GM13977 (cell line): ENCODE data around the gene LTBP1.
"Not testable (repeated sequence)": the region's sequence is repeated elsewhere in the genome, so short reads cannot be mapped to it uniquely, and the experiment has no call there.

Experiments
- DNase-seq: peaks from one replicate; pipeline ENCODE4 v3.0.0; 2012; ENCODE audit warnings: low spot score
- CTCF ChIP-seq: IDR thresholded peaks from 2 replicates; pipeline ENCODE4 v1.5.1; 2012; ENCODE audit warnings: mild to moderate bottlenecking, control low read depth; ENCODE audit not compliant: insufficient read depth; ENCODE audit errors: extremely low read depth, missing control alignments
- in situ Hi-C: fragments of 300-500 bp; cut with MboI; formaldehyde crosslinking; loops from one replicate; pipeline ENCODE4 v1.12.0; 2022; ENCODE audit warnings: low sequenced_read_pairs, low pct_unique_long_range_greater_than_20kb, mixed read lengths, inconsistent platforms; ENCODE audit not compliant: unreplicated experiment

The LTBP1 gene

DNA sequence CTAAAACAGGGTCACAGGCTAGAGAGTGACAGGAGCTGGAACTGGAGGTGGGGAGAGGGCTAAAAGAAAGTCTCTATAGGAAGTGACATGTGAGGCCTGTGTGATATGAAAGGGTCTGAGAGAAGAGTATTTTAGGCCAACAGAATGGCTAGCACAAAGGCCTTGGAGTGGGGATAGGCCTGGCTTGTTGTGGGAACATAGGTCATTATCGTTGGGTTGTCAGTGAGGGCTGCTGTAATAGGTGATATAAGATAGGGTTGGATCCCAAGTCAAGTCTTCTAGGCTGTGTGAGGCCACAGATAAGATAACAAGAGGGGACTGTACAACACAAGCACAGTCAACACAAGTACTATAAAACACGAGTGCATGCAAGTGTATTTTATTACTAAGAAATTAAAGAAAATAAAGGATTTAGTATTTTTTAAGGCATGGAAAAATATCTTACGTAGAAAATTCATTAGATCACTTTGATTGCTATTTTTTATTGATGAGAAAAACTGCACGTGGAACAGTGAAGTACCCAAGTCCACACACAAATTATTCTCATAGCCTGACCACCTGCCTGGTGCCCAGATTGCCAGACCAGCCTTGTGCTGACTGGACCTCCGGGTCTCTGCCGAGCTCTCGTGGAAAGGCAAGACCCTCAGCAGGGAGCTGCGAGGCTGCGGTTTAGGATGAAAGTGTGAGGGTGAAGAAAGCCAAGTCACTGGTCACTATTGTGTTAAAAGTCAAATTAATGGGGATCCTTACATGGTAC lies 14.1 kb downstream of the LTBP1 start:
- no peak for TF ChIP-seq CTCF
- in situ Hi-C loops: no loop called here
- DNase-seq: no peak

DNA sequence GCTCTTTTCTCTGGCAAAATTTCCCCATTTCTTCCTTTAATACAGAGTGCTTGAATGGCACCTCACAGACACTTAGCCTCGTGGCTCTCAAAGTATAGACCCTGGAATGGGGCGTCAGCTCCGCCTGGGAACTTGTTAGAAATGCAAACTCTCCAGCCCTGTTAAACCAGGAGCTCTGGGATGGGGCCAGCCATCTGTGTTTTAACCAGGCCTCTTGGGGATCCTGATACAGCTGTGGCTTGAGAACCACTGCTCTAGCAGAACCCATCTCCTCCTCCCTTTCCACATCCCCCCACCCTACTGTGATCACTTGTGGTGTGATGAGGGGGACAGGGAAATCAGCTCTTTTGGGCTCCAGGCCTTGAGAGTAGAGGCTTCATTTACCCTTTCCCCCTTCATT lies 15.9 kb downstream of the LTBP1 start:
- DNase-seq: no peak
- no peak for TF ChIP-seq CTCF
- in situ Hi-C loops: no loop called here

- no peak for DNase-seq
- TF ChIP-seq CTCF: no peak
- in situ Hi-C loops: no loop called here
Measured at GRCh38 chr2:32963941-32964340, 17.2 kb downstream of the LTBP1 start.

DNA sequence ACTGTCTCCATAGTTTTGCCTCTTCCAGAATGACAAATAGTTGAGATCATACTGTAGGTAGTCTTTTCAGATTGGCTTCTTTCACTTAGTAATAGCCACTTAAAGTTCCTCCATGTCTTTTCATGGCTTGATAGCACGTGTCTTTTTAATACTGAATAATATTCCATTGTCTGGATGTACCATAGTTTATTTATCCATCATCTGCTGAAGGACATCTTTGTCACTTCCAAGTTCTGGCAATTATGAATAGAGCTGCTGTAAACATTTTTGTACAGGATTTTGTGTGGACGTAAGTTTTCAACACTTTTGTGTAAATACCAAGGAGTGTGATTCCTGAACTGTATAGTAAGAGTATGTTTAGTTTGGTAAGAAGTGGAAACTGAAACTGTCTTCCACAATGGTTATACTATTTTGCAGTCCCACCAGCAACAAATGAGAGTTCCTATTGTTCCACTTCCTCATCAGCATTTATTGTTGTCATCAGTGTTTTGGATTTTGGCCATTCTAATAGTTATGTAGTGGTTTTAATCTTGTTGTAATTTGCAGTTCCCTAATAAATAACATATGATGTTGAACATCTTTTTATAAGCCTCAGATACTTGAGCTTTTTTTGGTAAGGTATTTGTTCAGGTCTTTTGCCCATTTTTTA lies 18.9 kb downstream of the LTBP1 start:
- no peak for TF ChIP-seq CTCF
- in situ Hi-C loops: no loop called here
- no peak for DNase-seq

GRCh38 chr2:32969444-32970162 lies 22.9 kb downstream of the LTBP1 start:
- no peak for TF ChIP-seq CTCF
- in situ Hi-C loops: no loop called here
- no peak for DNase-seq

- in situ Hi-C loops, DNase-seq: not testable (repeated sequence)
Measured at GRCh38 chr2:32973772-32974171, 27.0 kb downstream of the LTBP1 start.
